Activated CD4-positive, alpha-beta T cell treated with anti-CD3 and anti-CD28 coated beads, Interleukin-2, amount 10 ng/mL, durations not matched to agents 7 days and 5 days (primary cell): Measurements from ENCODE around the gene PSD. TPM values are rescaled to one million over a fixed set of nuclear protein-coding genes. Genes with fewer than 3 reads are reported as not detected.
A peak's percentile ranks its signal among the peaks of the same experiment; 100 is the strongest.

Experiments used
- CTCF ChIA-PET: fragments of 350-600 bp; sonication (Branson Sonifier 250); formaldehyde crosslinking; loops from one replicate; lab custom pipeline; 2021; ENCODE audit warnings: antibody characterized with exemption; lab: Charles Lee
- POLR2A ChIA-PET: fragments of 350-600 bp; sonication (Branson Sonifier 250); formaldehyde crosslinking; loops from one replicate; lab custom pipeline; 2021; ENCODE audit warnings: antibody characterized with exemption; lab: Charles Lee
- DNase-seq: peaks from one replicate; pipeline ENCODE4 v3.0.0-alpha.2; 2020
- H3K27ac Mint-ChIP-seq: one replicate; pipeline ENCODE4 v1.8.0; 2021; ENCODE audit warnings: mild to moderate bottlenecking, moderate library complexity, mixed read lengths
- H3K27me3 Mint-ChIP-seq: one replicate; pipeline ENCODE4 v1.8.0; 2021; ENCODE audit warnings: mixed read lengths
- H3K36me3 Mint-ChIP-seq: one replicate; pipeline ENCODE4 v1.8.0; 2021; ENCODE audit warnings: low read depth, mixed read lengths
- H3K4me1 Mint-ChIP-seq: one replicate; pipeline ENCODE4 v1.8.0; 2021; ENCODE audit warnings: mixed read lengths
- H3K4me3 Mint-ChIP-seq: one replicate; pipeline ENCODE4 v1.8.0; 2021; ENCODE audit warnings: mild to moderate bottlenecking, moderate library complexity, mixed read lengths
- H3K9me3 Mint-ChIP-seq: one replicate; pipeline ENCODE4 v1.8.0; 2021; ENCODE audit warnings: mixed read lengths
- total RNA-seq, 2 experiments: library from RNA; stranded (reverse); gene quantifications; one replicate each; pipeline ENCODE4 v1.2.3, GENCODE V29; 2021

The PSD gene
- total RNA-seq, 2 experiments from 2014 or later = 1.4 to 1.6 TPM

GRCh38 chr10:102414749-102415148 lies 3.8 kb downstream of the PSD start:
- CTCF ChIA-PET = interaction anchor here (0.9 to 2.2 kb wide), 5 partner anchors 10 to 185 kb away, joined by 3 to 6 read pairs (median 4); partner anchors contain the start of gene CUEDC2
- no peak for DNase-seq
- Mint-ChIP-seq H3K9me3 (no peaks in the 10 kb centered on the region), H3K4me1 (peaks cover 31% of the 10 kb centered on the region), H3K27me3 (peaks cover 36% of the 10 kb centered on the region), H3K27ac (no peak overlapping the region), H3K4me3 (no peak overlapping the region), H3K36me3 (no peaks in the 10 kb centered on the region)
- POLR2A ChIA-PET = no interaction called here

DNA sequence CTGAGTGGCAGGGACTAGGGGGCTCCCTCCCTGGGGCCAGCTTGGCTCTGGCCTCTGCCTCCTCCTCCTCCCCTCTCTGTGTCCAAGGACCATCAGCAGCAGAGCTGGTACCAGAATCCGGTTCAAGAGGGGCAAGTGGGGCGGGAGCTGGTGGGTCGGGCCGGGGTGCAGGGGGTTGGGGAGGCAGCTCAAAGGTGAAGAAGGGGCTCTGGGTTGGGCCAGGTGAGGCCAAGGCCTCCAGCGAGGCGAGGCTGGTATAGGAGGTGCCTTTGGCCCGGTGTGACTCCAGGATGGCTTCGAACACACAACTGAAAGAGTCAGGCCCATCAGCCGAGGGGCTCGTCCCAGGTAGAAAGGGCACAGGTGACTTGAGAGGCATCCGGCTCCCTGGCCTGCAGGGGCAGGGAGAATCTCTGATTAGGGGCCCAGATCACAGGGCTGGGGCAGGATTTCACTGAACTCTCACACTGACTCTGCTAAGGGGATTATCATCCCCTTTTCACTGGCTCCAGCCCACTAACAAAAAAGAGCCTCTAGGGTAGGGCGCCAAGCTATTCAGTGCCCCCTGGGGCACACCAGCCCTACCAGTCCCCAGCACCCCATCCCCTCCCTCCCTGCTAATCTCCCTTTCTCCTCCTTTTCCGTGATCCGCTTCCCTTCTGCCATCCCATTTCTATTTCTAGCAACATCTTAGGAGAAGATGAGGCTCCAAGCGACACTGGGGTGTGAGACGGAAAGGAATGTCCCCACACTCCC lies 4.6 kb downstream of the PSD start:
- ChIA-PET CTCF (interaction anchor here (0.9 to 5.6 kb wide), 9 partner anchors 8 to 244 kb away, joined by 3 to 65 read pairs (median 6); partner anchors contain the start of genes CUEDC2 and FBXL15), POLR2A (no interaction called here)
- H3K27ac Mint-ChIP-seq = no peak overlapping the region
- H3K4me3 Mint-ChIP-seq = no peak overlapping the region
- H3K9me3 Mint-ChIP-seq = no peaks in the 10 kb centered on the region
- peaks cover 39% of the 10 kb centered on the region for H3K27me3 Mint-ChIP-seq
- no peak for DNase-seq
- peaks cover 29% of the 10 kb centered on the region for H3K4me1 Mint-ChIP-seq
- H3K36me3 Mint-ChIP-seq = peaks cover 2% of the 10 kb centered on the region

GRCh38 chr10:102413053-102413705 lies 5.4 kb downstream of the PSD start:
- Mint-ChIP-seq H3K27ac (no peak overlapping the region), H3K9me3 (no peaks in the 10 kb centered on the region), H3K4me1 (peaks cover 30% of the 10 kb centered on the region), H3K36me3 (peaks cover 2% of the 10 kb centered on the region), H3K27me3 (peaks cover 37% of the 10 kb centered on the region), H3K4me3 (no peak overlapping the region)
- peak; percentile 65 for DNase-seq
- ChIA-PET CTCF (interaction anchor here (0.9 to 5.6 kb wide), 6 partner anchors 9 to 243 kb away, joined by 4 to 65 read pairs (median 21); partner anchors contain the start of gene FBXL15), POLR2A (interaction anchor here (1.0 kb wide), 1 partner anchor 181 kb away, joined by 3 read pairs; no protein-coding TSS in a partner anchor)

GRCh38 chr10:102412293-102412692 lies 6.3 kb downstream of the PSD start:
- Mint-ChIP-seq H3K27ac (no peak overlapping the region), H3K36me3 (peaks cover 2% of the 10 kb centered on the region)
- CTCF ChIA-PET = interaction anchor here (0.6 to 5.6 kb wide), 8 partner anchors 9 to 233 kb away, joined by 3 to 65 read pairs (median 8); partner anchors contain the start of gene FBXL15

GRCh38 chr10:102411341-102412255 lies 7.0 kb downstream of the PSD start:
- no peak for DNase-seq

More at GRCh38 chr10:102412293-102412692, 6.3 kb downstream of the PSD start:
- DNase-seq = no peak
- POLR2A ChIA-PET = interaction anchor here (1.0 kb wide), 1 partner anchor 181 kb away, joined by 3 read pairs; no protein-coding TSS in a partner anchor
- Mint-ChIP-seq H3K4me3 (no peak overlapping the region), H3K4me1 (peaks cover 31% of the 10 kb centered on the region), H3K9me3 (no peaks in the 10 kb centered on the region), H3K27me3 (peaks cover 31% of the 10 kb centered on the region)

GRCh38 chr10:102410429-102411073 lies 8.0 kb downstream of the PSD start:
- CTCF ChIA-PET = interaction anchor here (1.0 to 5.6 kb wide), 7 partner anchors 11 to 180 kb away, joined by 3 to 65 read pairs (median 10); partner anchors contain the start of genes CUEDC2, FBXL15 and NFKB2

More at GRCh38 chr10:102411341-102412255, 7.0 kb downstream of the PSD start:
- H3K36me3 Mint-ChIP-seq = peaks cover 2% of the 10 kb centered on the region
- peaks cover 31% of the 10 kb centered on the region for H3K4me1 Mint-ChIP-seq
- H3K9me3 Mint-ChIP-seq = no peaks in the 10 kb centered on the region
- peak overlapping the region; percentile 44 for H3K27ac Mint-ChIP-seq
- H3K4me3 Mint-ChIP-seq = peak overlapping the region; percentile 59
- POLR2A ChIA-PET = no interaction called here
- CTCF ChIA-PET = interaction anchor here (0.8 to 5.6 kb wide), 9 partner anchors 8 to 232 kb away, joined by 3 to 65 read pairs (median 9); partner anchors contain the start of genes CUEDC2 and FBXL15
- H3K27me3 Mint-ChIP-seq = peaks cover 27% of the 10 kb centered on the region

DNA sequence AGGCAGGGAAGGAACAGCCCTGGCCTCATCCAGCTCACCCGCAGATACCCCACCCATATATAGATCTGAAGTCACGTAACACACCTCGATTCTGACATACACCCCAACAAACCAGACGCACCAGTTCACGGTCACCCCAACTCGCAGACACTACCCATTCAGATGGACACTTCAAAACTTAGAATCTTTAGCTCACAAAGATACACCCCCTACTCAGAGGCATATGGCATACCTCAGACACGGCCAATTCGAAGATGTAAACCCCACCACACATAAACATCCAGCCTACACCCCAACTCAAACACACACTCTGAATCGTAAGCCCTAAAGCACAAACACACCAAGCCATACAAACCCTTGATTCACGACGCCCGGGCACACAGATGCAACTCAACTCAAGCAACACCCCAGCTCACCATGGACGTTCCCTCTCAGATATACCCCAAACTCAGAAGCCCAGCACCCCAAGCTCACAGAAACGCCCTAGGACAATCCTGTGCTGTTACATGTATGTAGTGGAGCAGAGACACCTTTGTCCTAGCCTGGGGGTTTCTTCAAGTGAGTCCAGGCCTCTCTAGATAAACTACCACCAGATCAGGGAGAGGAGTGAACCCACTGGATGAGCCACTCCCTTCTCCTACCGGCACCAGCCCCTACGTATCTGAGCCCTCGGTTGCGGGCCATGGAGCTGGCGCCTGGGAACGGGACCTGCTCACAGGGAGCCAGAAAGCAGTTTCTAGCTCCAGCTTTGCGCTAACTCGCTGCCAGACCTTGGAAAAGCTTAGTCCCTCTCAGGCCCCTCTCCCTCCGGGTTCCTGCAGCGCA lies 8.8 kb downstream of the PSD start:
- Mint-ChIP-seq H3K4me3 (peak overlapping the region; percentile 39), H3K27me3 (peaks cover 24% of the 10 kb centered on the region), H3K27ac (peak overlapping the region; percentile 22), H3K36me3 (peaks cover 2% of the 10 kb centered on the region), H3K4me1 (peaks cover 31% of the 10 kb centered on the region), H3K9me3 (no peaks in the 10 kb centered on the region)
- ChIA-PET CTCF (interaction anchor here (1.0 to 5.6 kb wide), 7 partner anchors 11 to 179 kb away, joined by 4 to 65 read pairs (median 10); partner anchors contain the start of genes CUEDC2, FBXL15 and NFKB2), POLR2A (interaction anchor here (0.6 kb wide), 1 partner anchor 252 kb away, joined by 3 read pairs; no protein-coding TSS in a partner anchor)
- no peak for DNase-seq

More at GRCh38 chr10:102410429-102411073, 8.0 kb downstream of the PSD start:
- H3K36me3 Mint-ChIP-seq = peaks cover 2% of the 10 kb centered on the region
- no peak overlapping the region for H3K27ac Mint-ChIP-seq
- H3K9me3 Mint-ChIP-seq = no peaks in the 10 kb centered on the region
- POLR2A ChIA-PET = no interaction called here
- peak; percentile 54 for DNase-seq
- peaks cover 31% of the 10 kb centered on the region for H3K4me1 Mint-ChIP-seq
- peaks cover 24% of the 10 kb centered on the region for H3K27me3 Mint-ChIP-seq
- H3K4me3 Mint-ChIP-seq = peak overlapping the region; percentile 59

- H3K4me1 Mint-ChIP-seq = peaks cover 31% of the 10 kb centered on the region
- POLR2A ChIA-PET = no interaction called here
- CTCF ChIA-PET = interaction anchor here (1.0 to 5.6 kb wide), 5 partner anchors 10 to 178 kb away, joined by 4 to 65 read pairs (median 33); partner anchors contain the start of genes FBXL15 and NFKB2
- peaks cover 2% of the 10 kb centered on the region for H3K36me3 Mint-ChIP-seq
- peaks cover 24% of the 10 kb centered on the region for H3K27me3 Mint-ChIP-seq
- no peaks in the 10 kb centered on the region for H3K9me3 Mint-ChIP-seq
- DNase-seq = peak; percentile 51
- no peak overlapping the region for H3K27ac Mint-ChIP-seq
- H3K4me3 Mint-ChIP-seq = peak overlapping the region; percentile 44
These were observed 9.6 kb downstream of the PSD start for GRCh38 chr10:102408728-102409603.

DNA sequence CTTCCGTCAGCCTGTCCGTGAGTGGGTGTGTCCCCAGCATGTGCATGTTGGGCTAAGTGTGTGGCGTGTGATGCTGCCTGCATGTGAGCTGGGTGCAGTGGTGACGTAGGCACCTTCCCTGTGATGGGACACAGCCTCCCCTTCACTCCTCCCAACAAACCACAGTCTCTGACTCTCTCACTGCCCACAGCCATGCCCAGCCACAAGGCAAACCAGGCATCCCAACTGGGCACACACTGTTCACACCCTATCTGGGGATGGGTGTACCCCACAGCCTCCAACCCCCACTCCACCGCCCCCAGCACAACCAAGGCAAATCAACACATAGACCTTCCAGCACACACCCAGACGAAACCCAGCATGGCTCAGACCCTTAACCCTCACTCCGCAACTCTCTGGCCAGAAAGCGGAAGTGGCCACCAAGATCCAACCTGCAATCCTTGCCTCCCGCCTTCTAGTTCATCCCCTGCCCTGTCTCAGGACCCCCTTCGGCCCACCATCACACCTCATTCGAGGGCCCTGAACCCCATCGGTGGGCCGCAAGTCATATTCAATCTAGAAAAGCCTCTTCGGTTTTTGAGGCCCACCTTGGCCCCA lies 10.4 kb downstream of the PSD start:
- peak overlapping the region; percentile 26 for H3K4me3 Mint-ChIP-seq
- peaks cover 29% of the 10 kb centered on the region for H3K4me1 Mint-ChIP-seq
- H3K27ac Mint-ChIP-seq = no peak overlapping the region
- H3K36me3 Mint-ChIP-seq = peaks cover 2% of the 10 kb centered on the region
- POLR2A ChIA-PET = no interaction called here
- CTCF ChIA-PET = interaction anchor here (4.6 to 5.6 kb wide), 2 partner anchors 12 to 14 kb away, joined by 31 to 39 read pairs; partner anchors contain the start of genes FBXL15 and NFKB2
- DNase-seq = no peak
- H3K9me3 Mint-ChIP-seq = no peaks in the 10 kb centered on the region
- H3K27me3 Mint-ChIP-seq = peaks cover 24% of the 10 kb centered on the region
